GM12878 (cell line): ENCODE data around the gene TLK2. TPM values are rescaled to one million over a fixed set of nuclear protein-coding genes. Genes with fewer than 3 reads are reported as not detected.

Experiments used
- ATAC-seq: fragments of 200-7000 bp; cut with Tn5 transposase; 3 replicates; pipeline ENCODE4 v1.9.1; 2020; ENCODE audit warnings: mild to moderate bottlenecking, moderate library complexity
- BruUV-seq: library from RNA; stranded (reverse); fragments of 400-500 nt; replicated peaks from 2 replicates; lab custom pipeline; 2021; lab: Mats Ljungman, UMichigan
- CTCF ChIA-PET: fragments of 300-600 bp; sonication (Branson Sonifier 250); formaldehyde crosslinking; extraction: SDS; loops from one replicate; lab custom pipeline; 2021; ENCODE audit warnings: inconsistent platforms; lab: Yijun Ruan, JAX
- POLR2A ChIA-PET: fragments of 350-600 bp; formaldehyde crosslinking; extraction: SDS; loops from one replicate; lab custom pipeline; 2021; ENCODE audit warnings: inconsistent platforms; lab: Charles Lee
- RAD21 ChIA-PET: fragments of 300-600 bp; sonication (Branson Sonifier 250); formaldehyde crosslinking; loops from one replicate; lab custom pipeline; 2023; ENCODE audit warnings: antibody characterized with exemption; ENCODE audit not compliant: unreplicated experiment; lab: Charles Lee
- SMC1A ChIA-PET: fragments of 300-600 bp; sonication (Branson Sonifier 250); formaldehyde crosslinking; loops from one replicate; lab custom pipeline; 2023; ENCODE audit not compliant: unreplicated experiment, uncharacterized antibody; lab: Charles Lee
- DNase-seq: peaks from one replicate; pipeline ENCODE4 v3.0.0-alpha.2; 2011; ENCODE audit warnings: low read depth, low spot score
- FAIRE-seq: peaks from 3 replicates; lab custom pipeline; 2011; peaks lifted over from hg19 to GRCh38; lab: Jason Lieb, UNC
- H2AFZ ChIP-seq: 2 replicates; pipeline ENCODE4 v1.6.0; 2011; ENCODE audit warnings: low read depth, low read length, control low read depth; ENCODE audit not compliant: control insufficient read depth
- H3K27ac ChIP-seq: 2 replicates; pipeline ENCODE4 v1.5.1; 2011; ENCODE audit warnings: control low read depth; ENCODE audit not compliant: control insufficient read depth, insufficient read depth
- H3K27me3 ChIP-seq, 2 experiments: replicated peaks in 1 of 2; 2 replicates each; pipeline versions ENCODE4 v1.6.0 to v1.6.1; 2011; ENCODE audit warnings: low read length in 1 of 2; ENCODE audit not compliant: control insufficient read depth in 2 of 2, insufficient read depth in 2 of 2
- H3K36me3 ChIP-seq, 2 experiments: 2 replicates each; pipeline ENCODE4 v1.5.1; 2011; ENCODE audit warnings: low read length in 1 of 2; ENCODE audit not compliant: control insufficient read depth in 2 of 2, insufficient read depth in 2 of 2
- H3K4me1 ChIP-seq: 2 replicates; pipeline ENCODE4 v1.6.1; 2011; ENCODE audit warnings: mild to moderate bottlenecking, low read length, moderate library complexity, mixed read lengths; ENCODE audit not compliant: control insufficient read depth, insufficient read depth
- H3K4me2 ChIP-seq: 2 replicates; pipeline ENCODE4 v1.6.0; 2011; ENCODE audit warnings: control low read depth; ENCODE audit not compliant: control insufficient read depth, insufficient read depth
- H3K4me3 ChIP-seq: fragments of 200-600 bp; sonication (generic); 2 replicates; pipeline ENCODE4 v1.5.1; 2016
- H3K79me2 ChIP-seq: 2 replicates; pipeline ENCODE4 v1.6.0; 2011; ENCODE audit warnings: low read length; ENCODE audit not compliant: control insufficient read depth, insufficient read depth
- H3K9ac ChIP-seq: 2 replicates; pipeline ENCODE4 v1.8.0; 2011; ENCODE audit warnings: low read length, control low read depth, mixed read lengths; ENCODE audit not compliant: control insufficient read depth, insufficient read depth
- H3K9me3 ChIP-seq: replicated peaks from 3 replicates; pipeline ENCODE4 v1.5.1; 2011; ENCODE audit warnings: mild to moderate bottlenecking, low read length; ENCODE audit not compliant: control insufficient read depth, insufficient read depth
- H4K20me1 ChIP-seq: 2 replicates; pipeline ENCODE4 v1.6.0; 2011; ENCODE audit not compliant: control insufficient read depth, insufficient read depth
- HDAC2 ChIP-seq: fragments of 200-600 bp; sonication (generic); IDR thresholded peaks from 2 replicates; pipeline ENCODE4 v1.6.1; 2017
- MXI1 ChIP-seq: fragments of 150-350 bp; IDR thresholded peaks from 2 replicates; pipeline ENCODE4 v1.6.1; 2011; ENCODE audit warnings: low read depth, mild to moderate bottlenecking, inconsistent platforms, low read length, improper control_type of control experiment
- PAX5 ChIP-seq: IDR thresholded peaks from 2 replicates; pipeline ENCODE4 v1.6.1; 2011; ENCODE audit warnings: low read depth, low read length, borderline replicate concordance
- POLR2AphosphoS5 ChIP-seq: IDR thresholded peaks from 2 replicates; pipeline ENCODE4 v1.6.1; 2011; ENCODE audit warnings: mild to moderate bottlenecking, low read length, inconsistent platforms
- PRDM15 ChIP-seq: fragments of 450-650 bp; formaldehyde crosslinking; IDR thresholded peaks from 2 replicates; pipeline ENCODE4 v1.4.0; 2020; ENCODE audit warnings: mild to moderate bottlenecking, moderate library complexity
- SREBF1 ChIP-seq: IDR thresholded peaks from 2 replicates; pipeline ENCODE4 v1.6.1; 2012; ENCODE audit warnings: mild to moderate bottlenecking, low read length
- SRF ChIP-seq, 2 experiments: IDR thresholded peaks; 2 replicates each; pipeline ENCODE4 v1.6.1; 2011; ENCODE audit warnings: low read depth in 2 of 2, low read length in 2 of 2, mild to moderate bottlenecking in 1 of 2, moderate library complexity in 1 of 2
- SUZ12 ChIP-seq: fragments of 200-600 bp; sonication (generic); IDR thresholded peaks from one replicate; pipeline ENCODE4 v1.6.1; 2018; ENCODE audit warnings: antibody characterized with exemption, mild to moderate bottlenecking; ENCODE audit not compliant: unreplicated experiment
- WGBS: methylation state at CpG from one replicate; pipeline ENCODE4 v1.1.6; 2016; ENCODE audit warnings: low lambda C conversion rate; ENCODE audit not compliant: insufficient replicate concordance, insufficient coverage; ENCODE audit errors: missing lambda C conversion rate; 5-methylcytosine and 5-hydroxymethylcytosine counted together
- in situ Hi-C: fragments of 300-500 bp; cut with MboI; formaldehyde crosslinking; loops from 9 replicates; pipeline ENCODE4 v1.14.3; 2018; ENCODE audit warnings: mixed read lengths
- intact Hi-C: fragments of 100-400 bp; cut with micrococcal nuclease; formaldehyde crosslinking; loops from one replicate; pipeline ENCODE4 v1.14.2; 2022; ENCODE audit not compliant: unreplicated experiment
- polyA plus RNA-seq, 11 experiments: library from polyadenylated mRNA; depleted of rRNA in 4 of 11; unstranded in 6 of 11; stranded (reverse) in 5 of 11; fragments of >200 nt; fragmentation: Nextera tagmentation in 4 of 11; fragmentation: Illumina TruSeq in 1 of 11; extraction: Ambion mirVana in 4 of 11; extraction: Trizol in 1 of 11; gene quantifications; 1 replicate in 1 of 11; 2 replicates in 10 of 11; pipeline versions ENCODE4 v1.2.1 to v1.2.3, GENCODE V29; 2011 to 2016; ENCODE audit warnings: inconsistent platforms in 2 of 11, missing spikeins in 2 of 11, low read depth in 1 of 11
- total RNA-seq, 4 experiments: library from RNA; depleted of rRNA in 3 of 4; stranded (reverse); fragments of >200 nt in 3 of 4; fragmentation: Illumina TruSeq in 1 of 4; extraction: Trizol in 1 of 4; gene quantifications; 2 replicates each; pipeline versions ENCODE4 v1.2.1 to v1.2.3, GENCODE V29; 2013 to 2021

Gene TLK2
- total and polyA plus RNA-seq, 10 of the 15 experiments (the other 5 are each of a cell fraction or from before 2014, with no cell fraction given) = 12.1 to 51.2 (median 27.5) TPM

GRCh38 chr17:62566996-62567578 lies 88.5 kb downstream of the TLK2 start:
- Histone ChIP-seq H3K36me3 (peaks cover 3 to 18% of the 10 kb centered on the region in 2 experiments; a peak in 3 of 4 replicates), H3K4me3 (no peak overlapping the region), H3K27me3 (no peaks in the 10 kb centered on the region), H3K9me3 (no peaks in the 10 kb centered on the region), H3K4me2 (no peak overlapping the region), H2AFZ (no peak overlapping the region), H3K79me2 (no peaks in the 10 kb centered on the region), H3K4me1 (peaks cover 3% of the 10 kb centered on the region; the same call in 1 of the 2 replicates), H4K20me1 (no peaks in the 10 kb centered on the region), H3K27ac (no peak overlapping the region), H3K9ac (no peak overlapping the region)
- ChIA-PET POLR2A (no interaction called here), RAD21 (interaction anchor here (1.1 kb wide), 1 partner anchor 81 kb away, joined by 3 read pairs; no protein-coding TSS in a partner anchor), SMC1A (no interaction called here), CTCF (interaction anchor here (1.3 kb wide), 1 partner anchor 14 kb away, joined by 3 read pairs; no protein-coding TSS in a partner anchor)
- FAIRE-seq (no peak), ATAC-seq (0 out of 3 replicates have a peak, but pooled peaks have one; percentile 20), DNase-seq (no peak)
- TF ChIP-seq SREBF1 (no peak), PRDM15 (CRISPR knock-in tag) (no peak), HDAC2 (no peak), SUZ12 (no peak), PAX5 (no peak), SRF (IDR thresholded peaks at IDR 0.05; ENCODE audit: low read depth in 2 of 2, low read length in 2 of 2) (no peak), POLR2AphosphoS5 (no peak), MXI1 (no peak)
- in situ Hi-C loops (no loop called here), intact Hi-C loops (no loop called here)
- 31% methylated on average over 4 of the region's 4 CpGs for WGBS
- no TSS peak for BruUV-seq
